GM12878 (cell line): ENCODE data around the gene WDR74. TPM values are rescaled to one million over a fixed set of nuclear protein-coding genes. Genes with fewer than 3 reads are reported as not detected.

Source experiments
- ATAC-seq: fragments of 200-7000 bp; cut with Tn5 transposase; 3 replicates; pipeline ENCODE4 v1.9.1; 2020; ENCODE audit warnings: mild to moderate bottlenecking, moderate library complexity
- BruUV-seq: library from RNA; stranded (reverse); fragments of 400-500 nt; replicated peaks from 2 replicates; lab custom pipeline; 2021; lab: Mats Ljungman, UMichigan
- CTCF ChIA-PET: fragments of 300-600 bp; sonication (Branson Sonifier 250); formaldehyde crosslinking; extraction: SDS; loops from one replicate; lab custom pipeline; 2021; ENCODE audit warnings: inconsistent platforms; lab: Yijun Ruan, JAX
- POLR2A ChIA-PET: fragments of 350-600 bp; formaldehyde crosslinking; extraction: SDS; loops from one replicate; lab custom pipeline; 2021; ENCODE audit warnings: inconsistent platforms; lab: Charles Lee
- RAD21 ChIA-PET: fragments of 300-600 bp; sonication (Branson Sonifier 250); formaldehyde crosslinking; loops from one replicate; lab custom pipeline; 2023; ENCODE audit warnings: antibody characterized with exemption; ENCODE audit not compliant: unreplicated experiment; lab: Charles Lee
- SMC1A ChIA-PET: fragments of 300-600 bp; sonication (Branson Sonifier 250); formaldehyde crosslinking; loops from one replicate; lab custom pipeline; 2023; ENCODE audit not compliant: unreplicated experiment, uncharacterized antibody; lab: Charles Lee
- DNase-seq: peaks from one replicate; pipeline ENCODE4 v3.0.0-alpha.2; 2011; ENCODE audit warnings: low read depth, low spot score
- FAIRE-seq: peaks from 3 replicates; lab custom pipeline; 2011; peaks lifted over from hg19 to GRCh38; lab: Jason Lieb, UNC
- H2AFZ ChIP-seq: 2 replicates; pipeline ENCODE4 v1.6.0; 2011; ENCODE audit warnings: low read depth, low read length, control low read depth; ENCODE audit not compliant: control insufficient read depth
- H3K27ac ChIP-seq: 2 replicates; pipeline ENCODE4 v1.5.1; 2011; ENCODE audit warnings: control low read depth; ENCODE audit not compliant: control insufficient read depth, insufficient read depth
- H3K27me3 ChIP-seq, 2 experiments: replicated peaks in 1 of 2; 2 replicates each; pipeline versions ENCODE4 v1.6.0 to v1.6.1; 2011; ENCODE audit warnings: low read length in 1 of 2; ENCODE audit not compliant: control insufficient read depth in 2 of 2, insufficient read depth in 2 of 2
- H3K36me3 ChIP-seq, 2 experiments: 2 replicates each; pipeline ENCODE4 v1.5.1; 2011; ENCODE audit warnings: low read length in 1 of 2; ENCODE audit not compliant: control insufficient read depth in 2 of 2, insufficient read depth in 2 of 2
- H3K4me1 ChIP-seq: 2 replicates; pipeline ENCODE4 v1.6.1; 2011; ENCODE audit warnings: mild to moderate bottlenecking, low read length, moderate library complexity, mixed read lengths; ENCODE audit not compliant: control insufficient read depth, insufficient read depth
- H3K4me2 ChIP-seq: 2 replicates; pipeline ENCODE4 v1.6.0; 2011; ENCODE audit warnings: control low read depth; ENCODE audit not compliant: control insufficient read depth, insufficient read depth
- H3K4me3 ChIP-seq: fragments of 200-600 bp; sonication (generic); 2 replicates; pipeline ENCODE4 v1.5.1; 2016
- H3K79me2 ChIP-seq: 2 replicates; pipeline ENCODE4 v1.6.0; 2011; ENCODE audit warnings: low read length; ENCODE audit not compliant: control insufficient read depth, insufficient read depth
- H3K9ac ChIP-seq: 2 replicates; pipeline ENCODE4 v1.8.0; 2011; ENCODE audit warnings: low read length, control low read depth, mixed read lengths; ENCODE audit not compliant: control insufficient read depth, insufficient read depth
- H3K9me3 ChIP-seq: replicated peaks from 3 replicates; pipeline ENCODE4 v1.5.1; 2011; ENCODE audit warnings: mild to moderate bottlenecking, low read length; ENCODE audit not compliant: control insufficient read depth, insufficient read depth
- H4K20me1 ChIP-seq: 2 replicates; pipeline ENCODE4 v1.6.0; 2011; ENCODE audit not compliant: control insufficient read depth, insufficient read depth
- CEBPB ChIP-seq, 2 experiments: fragments of 150-350 bp in 1 of 2; IDR thresholded peaks; 2 replicates each; pipeline ENCODE4 v1.6.1; 2012 to 2014; ENCODE audit warnings: low read depth in 2 of 2, low read length in 2 of 2, borderline replicate concordance in 1 of 2, inconsistent platforms in 1 of 2
- CHD2 ChIP-seq: IDR thresholded peaks from 2 replicates; pipeline ENCODE4 v1.6.1; 2011; ENCODE audit warnings: low read depth, low read length, improper control_type of control experiment, borderline replicate concordance
- MTA3 ChIP-seq: IDR thresholded peaks from 2 replicates; pipeline ENCODE4 v1.6.1; 2012; ENCODE audit warnings: low read length, inconsistent platforms, borderline replicate concordance
- PAX8 ChIP-seq: fragments of 450-650 bp; IDR thresholded peaks from 2 replicates; pipeline ENCODE4 v1.6.1; 2017; ENCODE audit warnings: mild to moderate bottlenecking, moderate library complexity
- PML ChIP-seq: IDR thresholded peaks from 2 replicates; pipeline ENCODE4 v1.6.1; 2012; ENCODE audit warnings: low read length, inconsistent platforms
- SIX5 ChIP-seq: IDR thresholded peaks from 2 replicates; pipeline ENCODE4 v1.6.1; 2011; ENCODE audit warnings: mild to moderate bottlenecking, low read depth, low read length, moderate library complexity; ENCODE audit not compliant: severe bottlenecking
- TCF7 ChIP-seq: IDR thresholded peaks from 2 replicates; pipeline ENCODE4 v1.6.1; 2014; ENCODE audit warnings: antibody characterized with exemption, borderline replicate concordance
- ZNF384 ChIP-seq: IDR thresholded peaks from 2 replicates; pipeline ENCODE4 v1.6.1; 2012; ENCODE audit warnings: low read depth, mild to moderate bottlenecking, low read length, improper control_type of control experiment, borderline replicate concordance
- WGBS: methylation state at CpG from one replicate; pipeline ENCODE4 v1.1.6; 2016; ENCODE audit warnings: low lambda C conversion rate; ENCODE audit not compliant: insufficient replicate concordance, insufficient coverage; ENCODE audit errors: missing lambda C conversion rate; 5-methylcytosine and 5-hydroxymethylcytosine counted together
- in situ Hi-C: fragments of 300-500 bp; cut with MboI; formaldehyde crosslinking; loops from 9 replicates; pipeline ENCODE4 v1.14.3; 2018; ENCODE audit warnings: mixed read lengths
- intact Hi-C: fragments of 100-400 bp; cut with micrococcal nuclease; formaldehyde crosslinking; loops from one replicate; pipeline ENCODE4 v1.14.2; 2022; ENCODE audit not compliant: unreplicated experiment
- polyA plus RNA-seq, 11 experiments: library from polyadenylated mRNA; depleted of rRNA in 4 of 11; unstranded in 6 of 11; stranded (reverse) in 5 of 11; fragments of >200 nt; fragmentation: Nextera tagmentation in 4 of 11; fragmentation: Illumina TruSeq in 1 of 11; extraction: Ambion mirVana in 4 of 11; extraction: Trizol in 1 of 11; gene quantifications; 1 replicate in 1 of 11; 2 replicates in 10 of 11; pipeline versions ENCODE4 v1.2.1 to v1.2.3, GENCODE V29; 2011 to 2016; ENCODE audit warnings: inconsistent platforms in 2 of 11, missing spikeins in 2 of 11, low read depth in 1 of 11
- total RNA-seq, 4 experiments: library from RNA; depleted of rRNA in 3 of 4; stranded (reverse); fragments of >200 nt in 3 of 4; fragmentation: Illumina TruSeq in 1 of 4; extraction: Trizol in 1 of 4; gene quantifications; 2 replicates each; pipeline versions ENCODE4 v1.2.1 to v1.2.3, GENCODE V29; 2013 to 2021
- TF ChIP-seq, protein P1 (sequence below): fragments of 450-650 bp; IDR thresholded peaks from 2 replicates; pipeline ENCODE4 v1.6.1; 2018; ENCODE audit warnings: borderline replicate concordance, mild to moderate bottlenecking; ENCODE audit not compliant: partially characterized antibody
- TF ChIP-seq, protein P2 (sequence below): fragments of 450-650 bp; IDR thresholded peaks from 2 replicates; pipeline ENCODE4 v1.6.1; 2017; ENCODE audit warnings: mild to moderate bottlenecking

WDR74 gene
- total and polyA plus RNA-seq, 10 of the 15 experiments (the other 5 are each of a cell fraction or from before 2014, with no cell fraction given), result 18.2 to 103 (median 60.7) TPM

DNA sequence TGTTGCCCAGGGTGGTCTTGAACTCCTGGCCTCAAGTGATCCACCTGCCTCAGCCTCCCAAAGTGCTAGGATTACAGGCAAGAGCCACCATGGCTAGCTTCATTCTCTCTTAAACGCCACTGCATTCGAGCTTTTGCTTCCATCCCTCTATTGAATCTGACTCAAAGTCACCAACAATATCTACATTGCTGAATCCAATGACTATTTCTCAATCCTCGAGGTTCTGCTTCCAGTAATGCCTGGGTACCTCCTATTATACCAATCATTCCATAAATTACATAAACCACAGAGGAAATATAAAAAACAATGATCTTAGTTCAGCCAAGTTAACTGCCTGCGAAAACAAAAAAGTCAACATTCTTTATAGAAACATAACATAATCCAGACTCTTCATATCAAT, 22.3 kb downstream of the WDR74 start (continued):
- TF ChIP-seq, protein P1, sequence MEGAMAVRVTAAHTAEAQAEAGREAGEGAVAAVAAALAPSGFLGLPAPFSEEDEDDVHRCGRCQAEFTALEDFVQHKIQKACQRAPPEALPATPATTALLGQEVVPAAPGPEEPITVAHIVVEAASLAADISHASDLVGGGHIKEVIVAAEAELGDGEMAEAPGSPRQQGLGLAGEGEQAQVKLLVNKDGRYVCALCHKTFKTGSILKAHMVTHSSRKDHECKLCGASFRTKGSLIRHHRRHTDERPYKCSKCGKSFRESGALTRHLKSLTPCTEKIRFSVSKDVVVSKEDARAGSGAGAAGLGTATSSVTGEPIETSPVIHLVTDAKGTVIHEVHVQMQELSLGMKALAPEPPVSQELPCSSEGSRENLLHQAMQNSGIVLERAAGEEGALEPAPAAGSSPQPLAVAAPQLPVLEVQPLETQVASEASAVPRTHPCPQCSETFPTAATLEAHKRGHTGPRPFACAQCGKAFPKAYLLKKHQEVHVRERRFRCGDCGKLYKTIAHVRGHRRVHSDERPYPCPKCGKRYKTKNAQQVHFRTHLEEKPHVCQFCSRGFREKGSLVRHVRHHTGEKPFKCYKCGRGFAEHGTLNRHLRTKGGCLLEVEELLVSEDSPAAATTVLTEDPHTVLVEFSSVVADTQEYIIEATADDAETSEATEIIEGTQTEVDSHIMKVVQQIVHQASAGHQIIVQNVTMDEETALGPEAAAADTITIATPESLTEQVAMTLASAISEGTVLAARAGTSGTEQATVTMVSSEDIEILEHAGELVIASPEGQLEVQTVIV, result no peak
- TF ChIP-seq CEBPB (IDR thresholded peaks at IDR 0.05; ENCODE audit: borderline replicate concordance in 1 of 2, low read depth in 2 of 2, low read length in 2 of 2) (no peak), TCF7 (no peak)

DNA sequence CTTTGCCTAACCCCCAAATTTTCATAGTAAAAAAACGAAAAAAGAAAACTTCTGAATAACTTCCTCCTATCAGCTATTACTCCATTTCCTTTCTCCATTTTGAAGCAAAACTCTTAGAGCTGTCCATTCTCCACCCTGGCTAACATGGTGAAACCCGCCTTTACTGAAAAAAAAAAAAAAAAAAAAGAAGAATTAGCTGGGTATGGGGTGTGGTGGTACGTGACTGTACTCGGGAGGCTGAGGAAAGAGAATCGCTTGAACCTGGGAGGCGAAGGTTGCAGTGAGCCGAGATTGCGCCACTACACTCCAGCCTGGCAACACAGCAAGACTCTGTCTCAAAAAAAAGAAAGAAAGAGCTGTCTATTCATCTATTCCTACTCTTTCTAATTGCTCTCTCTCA, 22.8 kb downstream of the WDR74 start:
- ChIA-PET SMC1A (interaction anchor here (0.7 to 2.2 kb wide), 9 partner anchors 10 to 86 kb away, joined by 3 to 10 read pairs (median 3); partner anchors contain the start of genes NXF1 and STX5), RAD21 (interaction anchor here (0.6 to 0.7 kb wide), 2 partner anchors 15 to 89 kb away, joined by 3 read pairs; partner anchors contain the start of gene STX5), POLR2A (interaction anchor here (0.6 to 1.7 kb wide), 9 partner anchors 9 to 1439 kb away, joined by 3 to 17 read pairs (median 3); partner anchors contain the start of genes NXF1, STX5 and ZBTB3), CTCF (interaction anchor here (0.7 to 1.8 kb wide), 5 partner anchors 11 to 59 kb away, joined by 3 to 4 read pairs (median 4); no protein-coding TSS in a partner anchor)
- no peak for ATAC-seq
- Histone ChIP-seq H3K4me1 (no peaks in the 10 kb centered on the region), H3K9ac (no peak overlapping the region), H2AFZ (no peak overlapping the region), H3K27me3 (no peaks in the 10 kb centered on the region), H3K4me2 (no peak overlapping the region), H3K9me3 (no peaks in the 10 kb centered on the region), H3K4me3 (no peak overlapping the region), H3K27ac (no peak overlapping the region)
- no TSS peak for BruUV-seq
- in situ Hi-C loops (no loop called here), intact Hi-C loops (no loop called here)
- whole genome bisulfite sequencing, result 91% methylated on average over 8 of the region's 8 CpGs
- no peak for FAIRE-seq
- DNase-seq, result no peak
- TF ChIP-seq SIX5, result no peak
- no peak for TF ChIP-seq MTA3
- no peak for TF ChIP-seq PAX8
- TF ChIP-seq, protein P2, sequence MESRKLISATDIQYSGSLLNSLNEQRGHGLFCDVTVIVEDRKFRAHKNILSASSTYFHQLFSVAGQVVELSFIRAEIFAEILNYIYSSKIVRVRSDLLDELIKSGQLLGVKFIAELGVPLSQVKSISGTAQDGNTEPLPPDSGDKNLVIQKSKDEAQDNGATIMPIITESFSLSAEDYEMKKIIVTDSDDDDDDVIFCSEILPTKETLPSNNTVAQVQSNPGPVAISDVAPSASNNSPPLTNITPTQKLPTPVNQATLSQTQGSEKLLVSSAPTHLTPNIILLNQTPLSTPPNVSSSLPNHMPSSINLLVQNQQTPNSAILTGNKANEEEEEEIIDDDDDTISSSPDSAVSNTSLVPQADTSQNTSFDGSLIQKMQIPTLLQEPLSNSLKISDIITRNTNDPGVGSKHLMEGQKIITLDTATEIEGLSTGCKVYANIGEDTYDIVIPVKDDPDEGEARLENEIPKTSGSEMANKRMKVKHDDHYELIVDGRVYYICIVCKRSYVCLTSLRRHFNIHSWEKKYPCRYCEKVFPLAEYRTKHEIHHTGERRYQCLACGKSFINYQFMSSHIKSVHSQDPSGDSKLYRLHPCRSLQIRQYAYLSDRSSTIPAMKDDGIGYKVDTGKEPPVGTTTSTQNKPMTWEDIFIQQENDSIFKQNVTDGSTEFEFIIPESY, result no peak
- no peak for TF ChIP-seq PML
- TF ChIP-seq CHD2, result no peak
- no peak for TF ChIP-seq ZNF384
- TF ChIP-seq, all 136 proteins: peak for 0
- no peaks in the 10 kb centered on the region for H4K20me1 ChIP-seq
- H3K36me3 ChIP-seq, result peaks cover 0 to 2% of the 10 kb centered on the region in 2 experiments; a peak in 2 of 4 replicates
- no peaks in the 10 kb centered on the region for H3K79me2 ChIP-seq
